Caco-2 (cell line): ENCODE results near the gene DDX39A. TPM values are rescaled to one million over a fixed set of nuclear protein-coding genes. Genes with fewer than 3 reads are reported as not detected.

Source experiments
- BruUV-seq: library from RNA; stranded (reverse); fragments of 400-500 nt; replicated peaks from 2 replicates; lab custom pipeline; 2021; lab: Mats Ljungman, UMichigan
- CTCF ChIA-PET: fragments of 300-600 bp; sonication (Branson Sonifier 250); formaldehyde crosslinking; loops from one replicate; lab custom pipeline; 2022; ENCODE audit warnings: antibody characterized with exemption; lab: Charles Lee
- POLR2A ChIA-PET: fragments of 300-600 bp; sonication (Branson Sonifier 250); formaldehyde crosslinking; loops from one replicate; lab custom pipeline; 2022; ENCODE audit warnings: antibody characterized with exemption; lab: Charles Lee
- DNase-seq, 2 experiments: peaks; one replicate each; pipeline versions ENCODE4 v3.0.0 to v3.0.0-alpha.2; 2020 to 2022
- H3K27me3 ChIP-seq: replicated peaks from 2 replicates; pipeline ENCODE4 v1.6.0; 2011; ENCODE audit warnings: low read length; ENCODE audit not compliant: control insufficient read depth, insufficient read depth
- H3K36me3 ChIP-seq: 2 replicates; pipeline ENCODE4 v1.5.1; 2011; ENCODE audit warnings: low read length; ENCODE audit not compliant: control insufficient read depth, insufficient read depth
- H3K4me1 ChIP-seq: fragments of 250-450 bp; sonication (Bioruptor Pico); 2 replicates; pipeline ENCODE4 v1.5.1; 2020; ENCODE audit warnings: mild to moderate bottlenecking
- H3K4me3 ChIP-seq: 2 replicates; pipeline ENCODE4 v1.5.1; 2011; ENCODE audit warnings: low read depth, mild to moderate bottlenecking, control low read depth, low read length
- H3K9me3 ChIP-seq: fragments of 250-450 bp; sonication (Bioruptor Pico); 2 replicates; pipeline ENCODE4 v1.5.1; 2020; ENCODE audit warnings: mild to moderate bottlenecking, moderate library complexity
- H3K27ac Mint-ChIP-seq: one replicate; pipeline ENCODE4 v1.8.0; 2022; ENCODE audit warnings: mixed read lengths; ENCODE audit not compliant: unreplicated experiment
- H3K27me3 Mint-ChIP-seq: one replicate; pipeline ENCODE4 v1.8.0; 2022; ENCODE audit warnings: mixed read lengths; ENCODE audit not compliant: insufficient read depth, unreplicated experiment
- H3K36me3 Mint-ChIP-seq: one replicate; pipeline ENCODE4 v1.8.0; 2022; ENCODE audit warnings: mild to moderate bottlenecking, mixed read lengths; ENCODE audit not compliant: insufficient read depth, unreplicated experiment
- H3K4me1 Mint-ChIP-seq: one replicate; pipeline ENCODE4 v1.8.0; 2022; ENCODE audit warnings: low read depth, mixed read lengths; ENCODE audit not compliant: unreplicated experiment
- H3K4me3 Mint-ChIP-seq: one replicate; pipeline ENCODE4 v1.8.0; 2022; ENCODE audit warnings: mild to moderate bottlenecking, moderate library complexity, mixed read lengths; ENCODE audit not compliant: unreplicated experiment
- H3K9me3 Mint-ChIP-seq: one replicate; pipeline ENCODE4 v1.8.0; 2022; ENCODE audit warnings: mixed read lengths; ENCODE audit not compliant: unreplicated experiment
- intact Hi-C: fragments of 100-400 bp; cut with micrococcal nuclease; formaldehyde crosslinking; loops from one replicate; pipeline ENCODE4 v1.10.0; 2022; ENCODE audit not compliant: unreplicated experiment
- total RNA-seq: library from RNA; stranded (reverse); gene quantifications from 2 replicates; pipeline ENCODE4 v1.2.3, GENCODE V29; 2022
- TF ChIP-seq, protein P1 (sequence below), 2 experiments: fragments of 200-600 bp in 1 of 2; IDR thresholded peaks; 1 replicate in 1 of 2; 2 replicates in 1 of 2; pipeline versions ENCODE4 v1.5.1 to v1.8.0; 2011 to 2022; ENCODE audit warnings: antibody characterized with exemption in 1 of 2, control low read depth in 1 of 2, inconsistent platforms in 1 of 2, low read depth in 1 of 2, low read length in 1 of 2, mild to moderate bottlenecking in 1 of 2, moderate library complexity in 1 of 2; ENCODE audit not compliant: insufficient read depth in 1 of 2, severe bottlenecking in 1 of 2, unreplicated experiment in 1 of 2

DDX39A gene
- total RNA-seq, 1 experiment from 2014 or later, result 118 TPM

DNA sequence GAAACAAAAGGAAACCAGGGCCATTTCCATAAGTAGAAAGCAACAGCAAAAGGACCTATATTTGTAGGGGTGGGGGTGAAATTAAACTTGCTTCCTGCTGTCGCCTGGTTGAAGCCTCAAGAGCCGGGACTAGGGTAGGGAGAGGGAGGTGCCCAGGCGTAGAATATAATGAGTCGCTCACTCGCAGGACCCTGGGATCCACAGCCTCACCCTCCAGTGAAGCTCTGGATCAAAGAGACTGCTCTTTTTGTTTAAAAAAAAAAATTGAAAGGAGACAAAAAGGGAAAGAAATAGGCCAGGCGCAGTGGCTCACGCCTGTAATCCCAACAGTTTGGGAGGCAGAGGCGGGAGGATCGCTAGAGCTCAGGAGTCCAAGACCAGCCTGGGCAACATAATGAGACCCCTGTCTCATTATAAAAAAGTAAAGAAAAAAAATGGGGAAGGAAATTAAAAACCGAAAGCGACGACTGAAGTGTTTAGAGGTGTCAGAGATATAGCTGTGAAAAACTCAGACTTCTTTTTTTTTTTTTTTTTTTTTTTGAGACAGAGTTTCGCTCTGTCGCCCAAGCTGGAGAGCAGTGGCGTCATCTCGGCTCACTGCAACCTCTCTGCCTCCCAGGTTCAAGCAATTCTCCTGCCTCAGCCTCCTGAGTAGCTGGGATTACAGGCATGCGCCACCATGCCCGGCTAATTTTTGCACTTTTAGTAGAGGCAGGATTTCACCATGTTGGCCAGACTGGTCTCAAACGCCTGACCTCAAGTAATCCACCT lies 48.8 kb downstream of the DDX39A start:
- Mint-ChIP-seq H3K27me3 (no peaks in the 10 kb centered on the region), H3K4me1 (no peaks in the 10 kb centered on the region), H3K36me3 (no peaks in the 10 kb centered on the region), H3K9me3 (no peaks in the 10 kb centered on the region), H3K27ac (no peak overlapping the region), H3K4me3 (no peak overlapping the region)
- Histone ChIP-seq H3K27me3 (no peaks in the 10 kb centered on the region), H3K4me3 (no peak overlapping the region), H3K4me1 (no peaks in the 10 kb centered on the region), H3K36me3 (no peaks in the 10 kb centered on the region), H3K9me3 (no peaks in the 10 kb centered on the region)
- no TSS peak for BruUV-seq
- ChIA-PET POLR2A (no interaction called here), CTCF (no interaction called here)
- intact Hi-C loops, result no loop called here
- DNase-seq, result no peak
- TF ChIP-seq, protein P1, sequence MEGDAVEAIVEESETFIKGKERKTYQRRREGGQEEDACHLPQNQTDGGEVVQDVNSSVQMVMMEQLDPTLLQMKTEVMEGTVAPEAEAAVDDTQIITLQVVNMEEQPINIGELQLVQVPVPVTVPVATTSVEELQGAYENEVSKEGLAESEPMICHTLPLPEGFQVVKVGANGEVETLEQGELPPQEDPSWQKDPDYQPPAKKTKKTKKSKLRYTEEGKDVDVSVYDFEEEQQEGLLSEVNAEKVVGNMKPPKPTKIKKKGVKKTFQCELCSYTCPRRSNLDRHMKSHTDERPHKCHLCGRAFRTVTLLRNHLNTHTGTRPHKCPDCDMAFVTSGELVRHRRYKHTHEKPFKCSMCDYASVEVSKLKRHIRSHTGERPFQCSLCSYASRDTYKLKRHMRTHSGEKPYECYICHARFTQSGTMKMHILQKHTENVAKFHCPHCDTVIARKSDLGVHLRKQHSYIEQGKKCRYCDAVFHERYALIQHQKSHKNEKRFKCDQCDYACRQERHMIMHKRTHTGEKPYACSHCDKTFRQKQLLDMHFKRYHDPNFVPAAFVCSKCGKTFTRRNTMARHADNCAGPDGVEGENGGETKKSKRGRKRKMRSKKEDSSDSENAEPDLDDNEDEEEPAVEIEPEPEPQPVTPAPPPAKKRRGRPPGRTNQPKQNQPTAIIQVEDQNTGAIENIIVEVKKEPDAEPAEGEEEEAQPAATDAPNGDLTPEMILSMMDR (IDR thresholded peaks at IDR 0.05; ENCODE audit: insufficient read depth in 1 of 2, low read depth in 1 of 2, low read length in 1 of 2, severe bottlenecking in 1 of 2, unreplicated experiment in 1 of 2), result no peak

DNA sequence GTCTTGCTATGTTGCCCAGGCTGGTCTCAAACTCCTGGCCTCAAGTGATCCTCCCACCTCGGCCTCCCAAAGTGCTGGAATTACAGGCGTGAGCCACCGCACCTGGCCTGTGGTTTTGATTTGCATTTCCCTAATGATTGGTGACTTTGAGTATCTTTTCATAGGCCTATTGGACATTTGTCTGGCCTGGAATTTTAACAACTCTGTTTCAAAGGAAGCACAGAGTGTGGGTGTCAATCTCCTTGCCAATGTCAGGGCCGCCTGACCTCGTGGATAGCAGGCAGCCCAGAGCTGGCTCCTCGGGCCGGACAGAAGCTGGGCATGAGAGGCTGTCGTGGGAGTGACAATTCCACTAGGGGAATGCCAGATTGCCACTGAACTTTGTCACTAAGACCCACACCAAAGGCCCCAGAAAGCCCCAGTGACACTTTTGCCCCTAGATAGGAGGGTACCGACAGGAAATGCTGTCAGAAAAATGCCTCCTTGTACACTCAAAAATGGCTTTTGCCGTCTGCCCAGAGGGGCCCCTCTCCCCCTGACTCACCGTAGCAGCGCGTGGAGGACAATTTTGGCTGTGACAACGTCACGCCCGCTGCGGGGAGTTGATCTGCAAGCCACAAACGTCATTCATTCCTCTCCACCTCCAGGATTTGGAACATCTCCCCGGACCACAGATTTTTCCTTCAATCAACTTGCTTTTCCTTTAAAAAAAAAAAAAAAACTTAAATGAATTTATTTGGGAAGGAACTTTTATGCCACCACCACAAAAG lies 49.6 kb downstream of the DDX39A start:
- no peaks in the 10 kb centered on the region for H3K4me1 ChIP-seq

GRCh38 chr19:14368011-14368513 lies 51.1 kb downstream of the DDX39A start:
- BruUV-seq, result no TSS peak
- H3K4me3 ChIP-seq, result no peak overlapping the region
- H3K36me3 Mint-ChIP-seq, result no peaks in the 10 kb centered on the region
- no peak overlapping the region for H3K27ac Mint-ChIP-seq
- intact Hi-C loops, result loop anchor here (10.0 kb wide), 1 partner anchor 107 kb away; the partner anchor contains the start of gene PTGER1
- H3K4me1 ChIP-seq, result no peaks in the 10 kb centered on the region
- DNase-seq, result no peak
- H3K4me3 Mint-ChIP-seq, result no peak overlapping the region
- no peaks in the 10 kb centered on the region for H3K9me3 ChIP-seq
- H3K9me3 Mint-ChIP-seq, result no peaks in the 10 kb centered on the region
- POLR2A ChIA-PET, result no interaction called here
- H3K36me3 ChIP-seq, result no peaks in the 10 kb centered on the region
- CTCF ChIA-PET, result no interaction called here
- no peaks in the 10 kb centered on the region for H3K27me3 Mint-ChIP-seq
- TF ChIP-seq, protein P1 (IDR thresholded peaks at IDR 0.05; ENCODE audit: insufficient read depth in 1 of 2, low read depth in 1 of 2, low read length in 1 of 2, severe bottlenecking in 1 of 2, unreplicated experiment in 1 of 2), result no peak
- H3K4me1 Mint-ChIP-seq, result no peaks in the 10 kb centered on the region
- H3K27me3 ChIP-seq, result no peaks in the 10 kb centered on the region

More for the DNA sequence above, 49.6 kb downstream of the DDX39A start:
- no peak for DNase-seq
- ChIA-PET POLR2A (no interaction called here), CTCF (no interaction called here)
- Mint-ChIP-seq H3K9me3 (no peaks in the 10 kb centered on the region), H3K27ac (no peak overlapping the region), H3K27me3 (no peaks in the 10 kb centered on the region), H3K4me3 (no peak overlapping the region), H3K4me1 (no peaks in the 10 kb centered on the region), H3K36me3 (no peaks in the 10 kb centered on the region)
- no TSS peak for BruUV-seq
- Histone ChIP-seq H3K36me3 (no peaks in the 10 kb centered on the region), H3K27me3 (no peaks in the 10 kb centered on the region), H3K4me3 (no peak overlapping the region), H3K9me3 (no peaks in the 10 kb centered on the region)
- TF ChIP-seq, protein P1 (IDR thresholded peaks at IDR 0.05; ENCODE audit: insufficient read depth in 1 of 2, low read depth in 1 of 2, low read length in 1 of 2, severe bottlenecking in 1 of 2, unreplicated experiment in 1 of 2), result no peak
- intact Hi-C loops, result loop anchor here (10.0 kb wide), 1 partner anchor 105 kb away; the partner anchor contains the start of gene PTGER1
